ENCODE measurements around the gene ZNF550. TPM values are rescaled to one million over a fixed set of nuclear protein-coding genes. Genes with fewer than 3 reads are reported as not detected.

The ZNF550 gene
- polyA plus RNA-seq, 1 donor (not counting 4 experiments of a cell fraction or from before 2014, with no cell fraction given) = 7.3 TPM

DNA sequence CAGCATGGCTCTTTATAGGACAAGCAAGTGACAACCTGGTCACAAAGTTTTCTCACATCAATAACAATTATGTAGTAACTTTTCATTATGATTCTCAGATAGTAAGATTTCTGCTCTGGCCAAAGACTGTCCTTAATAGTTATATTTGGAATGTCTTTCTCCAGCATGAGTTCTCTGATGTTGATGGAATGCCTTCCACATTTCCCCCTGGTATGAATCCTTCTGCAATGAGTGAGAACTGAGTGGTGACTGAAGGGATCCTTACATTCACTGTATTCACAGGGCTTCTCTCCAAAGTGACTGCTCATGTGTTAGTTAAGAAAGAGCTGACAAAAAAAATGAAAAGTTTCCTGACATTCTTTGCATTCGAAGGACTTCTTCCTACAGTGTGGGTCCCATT is 13.2 kb downstream of the ZNF550 start:
- Histone ChIP-seq H3K4me3 (ENCODE audit: control insufficient read depth in 2 of 3, extremely low read depth in 1 of 3, insufficient read depth in 2 of 3, low read depth in 1 of 3, low read length in 3 of 3) (no peak overlapping the region), H4K20me1 (ENCODE audit: control insufficient read depth, extremely low read depth, insufficient read depth, low read length) (no peaks in the 10 kb centered on the region), H3K27me3 (ENCODE audit: control insufficient read depth, extremely low read depth, insufficient read depth, low read length) (no peaks in the 10 kb centered on the region), H3K27ac (ENCODE audit: control insufficient read depth, insufficient read depth, low read length) (no peak overlapping the region), H3K4me2 (ENCODE audit: control insufficient read depth, extremely low read depth, insufficient read depth, low read depth, low read length) (no peak overlapping the region), H3K79me2 (ENCODE audit: control insufficient read depth, insufficient read depth, low read length) (no peaks in the 10 kb centered on the region), H3K9me3 (ENCODE audit: control insufficient read depth, low read depth, low read length) (peaks cover 49% of the 10 kb centered on the region), H2AFZ (ENCODE audit: control insufficient read depth, low read length) (no peak overlapping the region), H3K36me3 (ENCODE audit: control insufficient read depth in 2 of 2, extremely low read depth in 1 of 2, insufficient read depth in 2 of 2, low read length in 2 of 2) (peaks cover 31 to 36% of the 10 kb centered on the region in 2 experiments), H3K9me1 (ENCODE audit: control insufficient read depth, extremely low read depth, insufficient read depth, low read length) (no peaks in the 10 kb centered on the region), H3K9ac (ENCODE audit: control insufficient read depth, extremely low read depth, insufficient read depth, low read length) (no peak overlapping the region), H3K4me1 (ENCODE audit: control insufficient read depth, extremely low read depth, insufficient read depth, low read length) (no peaks in the 10 kb centered on the region)
- TF ChIP-seq EZH2 (IDR thresholded peaks at IDR 0.05; ENCODE audit: low read length) = no peak
- FAIRE-seq = no peak
- no peak for DNase-seq (ENCODE audit: low read depth, low spot score)
- dilution Hi-C loops (cut with MboI; ENCODE audit: extremely low pct_ligation_motif_present, low sequenced_read_pairs) = no loop called here

DNA sequence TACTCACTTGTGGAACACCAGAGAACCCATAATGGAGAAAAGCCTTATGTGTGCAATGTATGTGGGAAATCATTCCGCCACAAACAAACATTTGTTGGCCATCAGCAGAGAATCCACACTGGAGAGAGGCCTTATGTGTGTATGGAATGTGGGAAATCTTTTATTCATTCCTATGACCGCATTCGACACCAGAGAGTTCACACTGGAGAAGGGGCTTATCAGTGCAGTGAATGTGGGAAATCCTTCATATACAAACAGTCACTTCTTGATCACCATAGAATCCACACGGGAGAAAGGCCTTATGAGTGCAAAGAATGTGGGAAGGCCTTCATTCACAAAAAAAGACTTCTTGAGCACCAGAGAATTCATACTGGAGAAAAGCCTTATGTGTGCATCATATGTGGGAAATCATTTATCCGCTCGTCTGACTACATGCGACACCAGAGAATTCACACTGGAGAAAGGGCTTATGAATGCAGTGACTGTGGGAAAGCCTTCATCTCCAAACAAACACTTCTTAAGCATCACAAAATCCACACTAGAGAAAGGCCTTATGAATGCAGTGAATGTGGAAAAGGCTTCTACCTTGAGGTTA is 21.6 kb downstream of the ZNF550 start:
- TF ChIP-seq, protein P1, sequence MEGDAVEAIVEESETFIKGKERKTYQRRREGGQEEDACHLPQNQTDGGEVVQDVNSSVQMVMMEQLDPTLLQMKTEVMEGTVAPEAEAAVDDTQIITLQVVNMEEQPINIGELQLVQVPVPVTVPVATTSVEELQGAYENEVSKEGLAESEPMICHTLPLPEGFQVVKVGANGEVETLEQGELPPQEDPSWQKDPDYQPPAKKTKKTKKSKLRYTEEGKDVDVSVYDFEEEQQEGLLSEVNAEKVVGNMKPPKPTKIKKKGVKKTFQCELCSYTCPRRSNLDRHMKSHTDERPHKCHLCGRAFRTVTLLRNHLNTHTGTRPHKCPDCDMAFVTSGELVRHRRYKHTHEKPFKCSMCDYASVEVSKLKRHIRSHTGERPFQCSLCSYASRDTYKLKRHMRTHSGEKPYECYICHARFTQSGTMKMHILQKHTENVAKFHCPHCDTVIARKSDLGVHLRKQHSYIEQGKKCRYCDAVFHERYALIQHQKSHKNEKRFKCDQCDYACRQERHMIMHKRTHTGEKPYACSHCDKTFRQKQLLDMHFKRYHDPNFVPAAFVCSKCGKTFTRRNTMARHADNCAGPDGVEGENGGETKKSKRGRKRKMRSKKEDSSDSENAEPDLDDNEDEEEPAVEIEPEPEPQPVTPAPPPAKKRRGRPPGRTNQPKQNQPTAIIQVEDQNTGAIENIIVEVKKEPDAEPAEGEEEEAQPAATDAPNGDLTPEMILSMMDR (optimal IDR thresholded peaks at IDR 0.05 in 1 of 3, IDR thresholded peaks at IDR 0.05 in 1 of 3, conservative IDR thresholded peaks at IDR 0.05 in 1 of 3; ENCODE audit: extremely low read depth in 1 of 3, insufficient read depth in 2 of 3, low read length in 3 of 3) = no peak
- no peak for TF ChIP-seq EZH2 (IDR thresholded peaks at IDR 0.05; ENCODE audit: low read length)
- no peak overlapping the region for H3K4me3 ChIP-seq (ENCODE audit: control insufficient read depth in 2 of 3, extremely low read depth in 1 of 3, insufficient read depth in 2 of 3, low read depth in 1 of 3, low read length in 3 of 3)
- H3K9me3 ChIP-seq (ENCODE audit: control insufficient read depth, low read depth, low read length) = peaks cover 45% of the 10 kb centered on the region
- H3K9ac ChIP-seq (ENCODE audit: control insufficient read depth, extremely low read depth, insufficient read depth, low read length) = no peak overlapping the region
- peaks cover 5% of the 10 kb centered on the region for H3K79me2 ChIP-seq (ENCODE audit: control insufficient read depth, insufficient read depth, low read length)
- no peak overlapping the region for H2AFZ ChIP-seq (ENCODE audit: control insufficient read depth, low read length)
- H3K4me1 ChIP-seq (ENCODE audit: control insufficient read depth, extremely low read depth, insufficient read depth, low read length) = no peaks in the 10 kb centered on the region
- H3K9me1 ChIP-seq (ENCODE audit: control insufficient read depth, extremely low read depth, insufficient read depth, low read length) = no peaks in the 10 kb centered on the region
- H3K27me3 ChIP-seq (ENCODE audit: control insufficient read depth, extremely low read depth, insufficient read depth, low read length) = no peaks in the 10 kb centered on the region
- H4K20me1 ChIP-seq (ENCODE audit: control insufficient read depth, extremely low read depth, insufficient read depth, low read length) = no peaks in the 10 kb centered on the region
- DNase-seq (ENCODE audit: low read depth, low spot score) = no peak
- peaks cover 31 to 33% of the 10 kb centered on the region in 2 experiments for H3K36me3 ChIP-seq (ENCODE audit: control insufficient read depth in 2 of 2, extremely low read depth in 1 of 2, insufficient read depth in 2 of 2, low read length in 2 of 2)
- no peak overlapping the region for H3K4me2 ChIP-seq (ENCODE audit: control insufficient read depth, extremely low read depth, insufficient read depth, low read depth, low read length)
- dilution Hi-C loops (cut with MboI; ENCODE audit: extremely low pct_ligation_motif_present, low sequenced_read_pairs) = no loop called here
- H3K27ac ChIP-seq (ENCODE audit: control insufficient read depth, insufficient read depth, low read length) = no peak overlapping the region
- no peak for FAIRE-seq

Data from keratinocyte (primary cell).